DND-41 (cell line): ENCODE measurements around the gene CALY.

Experiments
- ATAC-seq: fragments of 200-7000 bp; cut with Tn5 transposase; 3 replicates; pipeline ENCODE4 v1.9.1; 2021; ENCODE audit warnings: low read depth; ENCODE audit not compliant: insufficient read depth
- DNase-seq: peaks from one replicate; pipeline ENCODE4 v3.0.0-alpha.2; 2020
- H2AFZ ChIP-seq: 2 replicates; pipeline ENCODE4 v1.6.0; 2012; ENCODE audit warnings: low read depth, low read length
- H3K27ac ChIP-seq: 2 replicates; pipeline ENCODE4 v1.5.1; 2012; ENCODE audit warnings: low read length, inconsistent platforms
- H3K27me3 ChIP-seq: fragments of 200-600 bp; sonication (generic); 2 replicates; pipeline ENCODE4 v1.6.0; 2012; ENCODE audit warnings: low read length, mild to moderate bottlenecking, inconsistent platforms; ENCODE audit not compliant: insufficient read depth, poor library complexity
- H3K36me3 ChIP-seq: 2 replicates; pipeline ENCODE4 v1.5.1; 2012; ENCODE audit warnings: low read length, inconsistent platforms; ENCODE audit not compliant: insufficient read depth
- H3K4me1 ChIP-seq: 2 replicates; pipeline ENCODE4 v1.5.1; 2012; ENCODE audit warnings: mild to moderate bottlenecking, low read length; ENCODE audit not compliant: insufficient read depth
- H3K4me2 ChIP-seq: 2 replicates; pipeline ENCODE4 v1.6.0; 2012; ENCODE audit warnings: mild to moderate bottlenecking, moderate library complexity, low read length, inconsistent platforms; ENCODE audit not compliant: insufficient read depth
- H3K4me3 ChIP-seq, 2 experiments: fragments of 200-600 bp in 1 of 2; shearing (Covaris generic) in 1 of 2; 2 replicates each; pipeline ENCODE4 v1.5.1; 2012 to 2016; ENCODE audit warnings: inconsistent platforms in 2 of 2, low read length in 2 of 2, mild to moderate bottlenecking in 2 of 2, low read depth in 1 of 2, moderate library complexity in 1 of 2
- H3K79me2 ChIP-seq: 2 replicates; pipeline ENCODE4 v1.6.0; 2012; ENCODE audit warnings: low read length, inconsistent platforms; ENCODE audit not compliant: insufficient read depth
- H3K9ac ChIP-seq: 2 replicates; pipeline ENCODE4 v1.6.0; 2012; ENCODE audit warnings: low read depth, mild to moderate bottlenecking, inconsistent platforms, low read length, moderate library complexity
- H3K9me3 ChIP-seq: 2 replicates; pipeline ENCODE4 v1.5.1; 2012; ENCODE audit warnings: low read length, moderate library complexity, mild to moderate bottlenecking, inconsistent platforms; ENCODE audit not compliant: insufficient read depth, severe bottlenecking
- H4K20me1 ChIP-seq: 2 replicates; pipeline ENCODE4 v1.6.0; 2012; ENCODE audit warnings: low read length; ENCODE audit not compliant: insufficient read depth
- CTCF ChIP-seq: IDR thresholded peaks from 2 replicates; pipeline ENCODE4 v1.5.1; 2012; ENCODE audit warnings: borderline replicate concordance, low read length, moderate library complexity, mild to moderate bottlenecking; ENCODE audit not compliant: poor library complexity, severe bottlenecking; ENCODE audit errors: extremely low read depth
- EZH2 ChIP-seq: IDR thresholded peaks from 3 replicates; pipeline ENCODE4 v1.6.1; 2012; ENCODE audit warnings: borderline replicate concordance, low read depth, mild to moderate bottlenecking, moderate library complexity, low read length, inconsistent platforms; ENCODE audit not compliant: severe bottlenecking

The CALY gene

GRCh38 chr10:133343558-133343957 is 6.9 kb upstream of the CALY start:
- H3K4me2 ChIP-seq = no peak overlapping the region
- no peaks in the 10 kb centered on the region for H3K4me1 ChIP-seq
- no peak overlapping the region for H2AFZ ChIP-seq
- H3K9ac ChIP-seq = no peak overlapping the region
- no peaks in the 10 kb centered on the region for H3K27me3 ChIP-seq
- H3K27ac ChIP-seq = no peak overlapping the region
- no peaks in the 10 kb centered on the region for H3K36me3 ChIP-seq
- DNase-seq = no peak
- no peak for ATAC-seq
- no peaks in the 10 kb centered on the region for H3K79me2 ChIP-seq
- no peaks in the 10 kb centered on the region for H3K9me3 ChIP-seq
- TF ChIP-seq EZH2 = no peak
- no peak for TF ChIP-seq CTCF
- no peak overlapping the region for H3K4me3 ChIP-seq
- no peaks in the 10 kb centered on the region; the same call in none of the 2 replicates for H4K20me1 ChIP-seq

- Histone ChIP-seq H3K9ac (no peak overlapping the region), H4K20me1 (no peaks in the 10 kb centered on the region; the same call in 1 of the 2 replicates), H3K27me3 (no peaks in the 10 kb centered on the region), H2AFZ (no peak overlapping the region), H3K27ac (no peak overlapping the region), H3K4me2 (no peak overlapping the region), H3K9me3 (no peaks in the 10 kb centered on the region), H3K36me3 (no peaks in the 10 kb centered on the region), H3K4me1 (no peaks in the 10 kb centered on the region), H3K4me3 (no peak overlapping the region), H3K79me2 (no peaks in the 10 kb centered on the region)
- ATAC-seq = no peak
- TF ChIP-seq CTCF (no peak), EZH2 (no peak)
- no peak for DNase-seq
These were observed 6.2 kb upstream of the CALY start for GRCh38 chr10:133342942-133343341.

- DNase-seq (no peak), ATAC-seq (no peak)
- Histone ChIP-seq H3K4me2 (no peak overlapping the region), H3K27me3 (no peaks in the 10 kb centered on the region), H3K36me3 (no peaks in the 10 kb centered on the region), H3K4me3 (no peak overlapping the region), H3K9me3 (no peaks in the 10 kb centered on the region), H3K27ac (no peak overlapping the region), H3K4me1 (no peaks in the 10 kb centered on the region), H4K20me1 (no peaks in the 10 kb centered on the region; the same call in 1 of the 2 replicates), H2AFZ (no peak overlapping the region), H3K9ac (no peak overlapping the region), H3K79me2 (no peaks in the 10 kb centered on the region)
- TF ChIP-seq CTCF (no peak), EZH2 (no peak)
These were observed 5.3 kb upstream of the CALY start for GRCh38 chr10:133341983-133342382.
